Upper lobe of right lung (tissue), 1 donor: ENCODE measurements around the gene SRSF5. TPM values are rescaled to one million over a fixed set of nuclear protein-coding genes. Genes with fewer than 3 reads are reported as not detected.
"Not testable (repeated sequence)": the region's sequence is repeated elsewhere in the genome, so short reads cannot be mapped to it uniquely, and the experiment has no call there.

Experiments
- ATAC-seq: fragments of 200-7000 bp; cut with Tn5 transposase; one replicate; pipeline ENCODE4 v1.9.1; 2020; ENCODE audit warnings: mild to moderate bottlenecking, moderate library complexity
- DNase-seq: peaks from one replicate; pipeline ENCODE4 v3.0.0-alpha.2; 2020
- H3K27ac ChIP-seq: fragments of 200-600 bp; one replicate; pipeline ENCODE4 v1.8.0; 2022
- H3K27me3 ChIP-seq: fragments of 200-600 bp; one replicate; pipeline ENCODE4 v1.8.0; 2022; ENCODE audit warnings: mild to moderate bottlenecking
- H3K36me3 ChIP-seq: fragments of 200-600 bp; one replicate; pipeline ENCODE4 v1.8.0; 2022
- H3K4me1 ChIP-seq: fragments of 200-600 bp; one replicate; pipeline ENCODE4 v1.8.0; 2022
- H3K4me3 ChIP-seq: fragments of 200-600 bp; one replicate; pipeline ENCODE4 v1.8.0; 2022; ENCODE audit warnings: mild to moderate bottlenecking
- H3K9me3 ChIP-seq: fragments of 200-600 bp; one replicate; pipeline ENCODE4 v1.8.0; 2022
- intact Hi-C: fragments of 100-400 bp; cut with DNase I; formaldehyde crosslinking; loops from one replicate; pipeline ENCODE4 v1.11.0; 2022
- total RNA-seq: library from RNA; stranded (reverse); fragmentation: NEBNext Ultra II Directional; extraction: Animal tissue kit (Norgen Biotek cat#: 25700); gene quantifications from one replicate; pipeline ENCODE4 v1.2.1, GENCODE V29; 2021
- TF ChIP-seq, protein P1 (sequence below): fragments of 200-600 bp; IDR thresholded peaks from one replicate; pipeline ENCODE4 v1.8.0; 2022; ENCODE audit warnings: antibody characterized with exemption
- donor health status: DM: no; HTN: yes; CAD: no; lungs with severe emphysema.

Gene SRSF5
- total RNA-seq, 1 donor from 2014 or later = 287 TPM

DNA sequence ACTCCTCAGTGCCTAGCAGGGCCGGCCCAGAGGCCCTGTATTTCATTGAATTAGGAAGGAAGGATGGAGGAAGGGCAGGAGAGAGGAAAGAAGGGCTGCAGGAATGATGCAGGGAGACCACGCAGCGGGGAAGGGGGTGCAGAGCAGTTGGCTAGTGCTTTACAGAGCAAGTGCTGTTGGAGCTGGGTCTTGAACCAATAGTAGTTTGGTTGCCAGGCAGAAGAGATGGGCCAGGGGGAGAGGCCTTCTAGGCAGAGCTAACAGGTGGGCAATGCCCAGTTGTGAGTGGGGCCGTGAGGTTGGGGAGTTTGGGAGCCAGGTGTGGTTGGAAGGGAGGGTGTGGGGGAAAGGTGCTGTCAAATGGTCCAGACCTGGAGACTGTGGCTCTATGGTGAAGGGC, 39.1 kb upstream of the SRSF5 start:
- TF ChIP-seq, protein P1, sequence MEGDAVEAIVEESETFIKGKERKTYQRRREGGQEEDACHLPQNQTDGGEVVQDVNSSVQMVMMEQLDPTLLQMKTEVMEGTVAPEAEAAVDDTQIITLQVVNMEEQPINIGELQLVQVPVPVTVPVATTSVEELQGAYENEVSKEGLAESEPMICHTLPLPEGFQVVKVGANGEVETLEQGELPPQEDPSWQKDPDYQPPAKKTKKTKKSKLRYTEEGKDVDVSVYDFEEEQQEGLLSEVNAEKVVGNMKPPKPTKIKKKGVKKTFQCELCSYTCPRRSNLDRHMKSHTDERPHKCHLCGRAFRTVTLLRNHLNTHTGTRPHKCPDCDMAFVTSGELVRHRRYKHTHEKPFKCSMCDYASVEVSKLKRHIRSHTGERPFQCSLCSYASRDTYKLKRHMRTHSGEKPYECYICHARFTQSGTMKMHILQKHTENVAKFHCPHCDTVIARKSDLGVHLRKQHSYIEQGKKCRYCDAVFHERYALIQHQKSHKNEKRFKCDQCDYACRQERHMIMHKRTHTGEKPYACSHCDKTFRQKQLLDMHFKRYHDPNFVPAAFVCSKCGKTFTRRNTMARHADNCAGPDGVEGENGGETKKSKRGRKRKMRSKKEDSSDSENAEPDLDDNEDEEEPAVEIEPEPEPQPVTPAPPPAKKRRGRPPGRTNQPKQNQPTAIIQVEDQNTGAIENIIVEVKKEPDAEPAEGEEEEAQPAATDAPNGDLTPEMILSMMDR = no peak
- Histone ChIP-seq H3K36me3 (no peaks in the 10 kb centered on the region), H3K27ac (no peak overlapping the region)

DNA sequence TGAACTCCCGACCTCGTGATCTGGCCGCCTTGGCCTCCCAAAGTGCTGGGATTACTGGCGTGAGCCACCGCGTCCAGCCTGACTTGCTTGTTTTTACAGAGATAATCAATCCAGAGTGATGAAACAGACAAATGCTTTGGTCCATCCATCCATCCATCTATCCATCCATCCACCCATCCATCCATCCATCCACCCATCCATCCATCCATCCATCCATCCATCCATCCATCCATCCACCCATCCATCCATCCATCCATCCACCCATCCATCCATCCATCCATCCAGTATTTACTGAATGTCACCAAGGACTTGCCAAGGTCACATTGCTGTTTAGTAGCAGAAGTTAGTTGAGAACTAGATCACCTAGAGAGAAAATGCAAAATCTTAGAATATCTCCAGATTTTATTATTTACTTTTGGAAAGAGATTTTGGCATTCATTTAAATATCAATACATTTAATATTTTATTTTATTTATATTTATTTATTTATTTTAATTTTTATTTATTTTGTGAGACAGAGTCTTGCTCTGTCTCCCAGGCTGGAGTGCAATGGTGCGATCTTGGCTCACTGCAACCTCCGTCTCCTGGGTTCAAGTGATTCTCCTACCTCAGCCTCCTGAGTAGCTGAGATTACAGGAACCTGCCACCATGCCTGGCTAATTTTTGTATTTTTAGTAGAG, 34.9 kb upstream of the SRSF5 start:
- ATAC-seq, intact Hi-C loops, DNase-seq, H3K4me3 ChIP-seq, H3K27me3 ChIP-seq, H3K9me3 ChIP-seq, H3K36me3 ChIP-seq, H3K4me1 ChIP-seq, H3K27ac ChIP-seq: not testable (repeated sequence)

More for the DNA sequence above, 39.1 kb upstream of the SRSF5 start:
- ATAC-seq = no peak
- Histone ChIP-seq H3K9me3 (no peaks in the 10 kb centered on the region), H3K4me1 (peaks cover 14% of the 10 kb centered on the region), H3K27me3 (no peaks in the 10 kb centered on the region), H3K4me3 (no peak overlapping the region)
- intact Hi-C loops = loop anchor here (5.0 kb wide), 1 partner anchor 141 kb away; no protein-coding TSS in a partner anchor
- no peak for DNase-seq

DNA sequence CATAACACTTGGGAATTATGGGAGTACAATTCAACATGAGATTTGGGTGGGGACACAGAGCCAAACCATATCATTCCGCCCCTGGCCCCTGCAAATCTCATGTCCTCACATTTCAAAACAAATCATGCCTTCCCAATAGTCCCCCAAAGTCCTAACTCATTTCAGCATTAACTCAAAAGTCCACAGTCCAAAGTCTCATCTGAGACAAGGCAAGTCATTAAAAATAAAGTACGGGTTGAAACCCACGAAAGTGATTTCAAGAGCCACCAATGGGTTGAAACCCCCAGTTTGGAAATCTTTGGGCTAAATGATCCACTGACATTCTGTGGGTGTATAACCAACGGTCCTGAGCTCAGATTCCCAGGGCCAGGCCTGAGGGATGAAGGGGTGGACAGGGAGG, 30.5 kb upstream of the SRSF5 start:
- H3K9me3 ChIP-seq, H3K4me3 ChIP-seq, H3K4me1 ChIP-seq, H3K27ac ChIP-seq, H3K27me3 ChIP-seq, intact Hi-C loops, ATAC-seq, H3K36me3 ChIP-seq, DNase-seq: not testable (repeated sequence)

DNA sequence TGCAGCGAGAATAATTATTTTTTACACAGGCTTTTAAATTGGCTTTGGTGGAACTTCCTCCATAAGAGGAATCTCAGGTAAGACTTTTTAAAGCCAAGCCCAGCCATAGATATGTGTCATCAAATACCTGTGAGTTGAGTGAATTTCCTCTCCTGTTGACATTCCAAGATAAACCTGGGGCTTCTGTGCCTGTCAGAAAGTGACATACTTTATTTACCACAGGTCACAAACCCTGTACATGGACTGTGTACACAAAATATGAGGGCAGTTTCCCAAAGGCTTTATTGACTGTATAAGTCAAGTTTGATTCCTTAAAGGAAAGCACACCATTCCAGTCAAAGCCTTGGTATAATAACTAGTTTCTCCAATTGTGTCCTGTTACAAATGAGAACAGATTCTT, 25.9 kb upstream of the SRSF5 start:
- no peak overlapping the region for H3K27ac ChIP-seq
- no peak for DNase-seq
- no peak for ATAC-seq
- TF ChIP-seq, protein P1 = no peak
- H3K36me3 ChIP-seq = no peaks in the 10 kb centered on the region
- no peak overlapping the region for H3K4me3 ChIP-seq
- H3K27me3 ChIP-seq = no peaks in the 10 kb centered on the region
- no peaks in the 10 kb centered on the region for H3K9me3 ChIP-seq
- intact Hi-C loops = no loop called here
- H3K4me1 ChIP-seq = no peaks in the 10 kb centered on the region

DNA sequence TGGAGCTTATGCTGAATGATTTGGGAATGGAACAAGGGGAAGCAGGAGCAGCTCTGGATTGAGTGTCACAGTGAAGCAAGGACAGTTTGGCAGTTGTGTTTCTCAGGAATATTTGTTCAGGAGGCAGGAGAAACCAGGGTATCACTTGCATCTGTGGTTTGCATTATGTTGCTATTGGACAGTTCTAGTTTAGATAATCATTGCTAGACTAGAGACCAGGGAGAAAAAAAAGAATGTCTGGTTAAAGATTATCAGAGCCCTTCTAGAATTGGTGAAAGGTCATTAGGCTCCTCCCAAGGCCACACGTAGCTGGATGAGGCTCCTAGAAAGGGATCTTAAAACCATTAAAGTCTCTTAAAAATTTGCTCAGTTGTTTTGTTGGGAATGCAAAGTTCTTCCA, 17.0 kb upstream of the SRSF5 start:
- TF ChIP-seq, protein P1 = no peak
- Histone ChIP-seq H3K27ac (no peak overlapping the region), H3K4me1 (no peaks in the 10 kb centered on the region), H3K36me3 (no peaks in the 10 kb centered on the region), H3K9me3 (no peaks in the 10 kb centered on the region), H3K4me3 (no peak overlapping the region), H3K27me3 (no peaks in the 10 kb centered on the region)
- ATAC-seq (no peak), DNase-seq (no peak)
- intact Hi-C loops = no loop called here

DNA sequence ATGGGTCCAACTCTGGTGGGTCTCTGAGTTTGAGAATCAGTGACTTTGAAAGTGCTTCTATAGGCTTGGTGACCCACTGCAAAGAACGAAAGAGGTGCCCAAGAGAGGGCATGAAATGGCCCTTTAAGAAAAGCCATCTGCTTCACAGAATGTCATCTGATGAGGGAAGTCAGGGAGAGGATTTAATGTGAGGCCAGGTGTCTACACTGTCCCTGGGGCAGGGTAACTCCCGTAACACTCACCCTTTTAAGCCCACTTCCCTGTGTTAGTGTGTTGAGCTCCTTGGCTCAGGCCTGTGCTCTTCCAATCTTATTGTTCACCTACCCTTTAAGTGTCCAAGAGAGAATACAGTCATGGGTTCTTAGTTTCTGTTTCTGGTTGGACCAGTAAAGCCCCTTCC, 16.4 kb upstream of the SRSF5 start:
- DNase-seq (no peak), ATAC-seq (no peak)
- Histone ChIP-seq H3K4me3 (no peak overlapping the region), H3K27ac (no peak overlapping the region), H3K4me1 (no peaks in the 10 kb centered on the region), H3K36me3 (no peaks in the 10 kb centered on the region), H3K9me3 (no peaks in the 10 kb centered on the region), H3K27me3 (no peaks in the 10 kb centered on the region)
- TF ChIP-seq, protein P1 = no peak
- intact Hi-C loops = no loop called here

DNA sequence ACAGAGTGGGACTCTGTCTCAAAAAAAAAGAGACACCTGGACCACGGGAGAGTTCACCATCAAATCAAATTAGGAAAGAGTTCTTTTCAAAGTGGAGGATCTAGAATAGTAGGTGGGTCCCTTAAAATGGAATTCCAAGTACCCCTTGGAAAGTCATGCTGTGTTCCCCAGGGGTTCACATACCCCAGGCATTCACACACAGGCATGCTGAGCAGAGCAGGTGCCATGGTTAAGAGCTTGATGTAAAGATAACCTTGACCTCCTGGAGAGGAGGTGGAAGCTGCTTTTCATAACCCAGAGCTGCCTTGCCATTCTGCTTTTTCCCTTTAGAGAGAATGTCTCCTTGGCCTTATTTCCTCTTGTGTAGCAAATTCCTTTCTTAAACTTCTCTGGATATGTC, 14.2 kb upstream of the SRSF5 start:
- TF ChIP-seq, protein P1 = no peak
- Histone ChIP-seq H3K9me3 (no peaks in the 10 kb centered on the region), H3K27ac (no peak overlapping the region), H3K36me3 (no peaks in the 10 kb centered on the region), H3K27me3 (no peaks in the 10 kb centered on the region), H3K4me1 (no peaks in the 10 kb centered on the region), H3K4me3 (no peak overlapping the region)
- ATAC-seq (no peak), DNase-seq (no peak)
- intact Hi-C loops = no loop called here
